ENCODE results near the gene DTX1. TPM values are rescaled to one million over a fixed set of nuclear protein-coding genes. Genes with fewer than 3 reads are reported as not detected.

The DTX1 gene
- total RNA-seq, 1 experiment from 2014 or later: 3.0 TPM

DNA sequence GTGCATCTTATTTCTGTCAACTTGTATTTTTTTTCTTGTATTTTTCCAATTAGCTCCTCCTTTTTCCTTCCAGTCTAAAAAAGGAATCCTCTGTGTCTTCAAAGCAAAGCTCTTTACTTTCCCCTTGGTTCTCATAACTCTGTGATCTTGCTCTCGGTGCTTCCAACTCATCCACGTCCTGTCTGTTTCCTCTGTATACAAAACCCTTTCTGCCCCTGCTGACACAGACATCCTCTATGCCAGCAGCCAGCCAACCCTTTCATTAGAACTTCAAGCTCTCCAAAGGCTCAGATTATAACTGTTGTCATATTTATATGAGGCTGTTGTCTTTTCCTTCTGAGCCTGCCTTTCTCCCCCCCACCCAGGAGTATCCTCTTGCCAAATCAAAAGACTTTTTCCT is 45.8 kb upstream of the DTX1 start:
- no peak overlapping the region for H3T11ph ChIP-seq (ENCODE audit: low read length)
- no peak overlapping the region for H3K56ac ChIP-seq (ENCODE audit: insufficient read length, low read depth, low read length)
- H4K5ac ChIP-seq (ENCODE audit: insufficient read length, low read depth, low read length): no peak overlapping the region
- Mint-ChIP-seq H3K9me3 (peaks cover 8 to 12% of the 10 kb centered on the region in 2 experiments; a peak in 4 of 5 replicates), H3K27me3 (ENCODE audit: low read depth) (peaks cover 34% of the 10 kb centered on the region), H3K27ac (no peak overlapping the region), H3K36me3 (ENCODE audit: insufficient read depth in 1 of 3, low read depth in 3 of 3) (peaks cover 3 to 4% (median 3%) of the 10 kb centered on the region in 3 experiments; a peak in 3 of 7 replicates), H3K4me1 (0 out of 4 replicates have a peak, but pooled peaks cover 0 to 2% of the 10 kb centered on the region in 2 experiments), H3K4me3 (no peak overlapping the region)
- no peak for DNase-seq
- no peak overlapping the region for H2BK15ac ChIP-seq (ENCODE audit: low read depth, low read length)
- no peak overlapping the region for H2BK120ac ChIP-seq (ENCODE audit: low read depth, low read length, poor library complexity, severe bottlenecking)
- no peak overlapping the region for H2AK5ac ChIP-seq (ENCODE audit: insufficient read length, low read length)
- H2BK5ac ChIP-seq (ENCODE audit: insufficient read length, low read length): no peak overlapping the region
- no peaks in the 10 kb centered on the region for H3K23me2 ChIP-seq (ENCODE audit: insufficient read length, low read depth, low read length, poor library complexity, severe bottlenecking)
- no peak overlapping the region for H2AFZ ChIP-seq (ENCODE audit: low read length)
- H3K79me1 ChIP-seq (ENCODE audit: insufficient read depth, low read depth, low read length, poor library complexity, severe bottlenecking): no peaks in the 10 kb centered on the region
- no peaks in the 10 kb centered on the region for H4K20me1 ChIP-seq (ENCODE audit: control insufficient read depth, insufficient read depth, insufficient read length)
- peaks cover 7% of the 10 kb centered on the region for H3K9me3 ChIP-seq (ENCODE audit: control insufficient read depth, low read depth, low read length)
- H2BK20ac ChIP-seq (ENCODE audit: low read depth, low read length, poor library complexity, severe bottlenecking): no peak overlapping the region
- H3K27ac ChIP-seq (ENCODE audit: insufficient read length, low read depth, low read length): no peak overlapping the region
- no peak overlapping the region for H3K18ac ChIP-seq (ENCODE audit: insufficient read length, low read depth, low read length)
- H3K27me3 ChIP-seq (ENCODE audit: insufficient read depth, low read length): no peaks in the 10 kb centered on the region
- H2BK12ac ChIP-seq (ENCODE audit: insufficient read length, low read depth, low read length): no peak overlapping the region
- no peak overlapping the region for H4K8ac ChIP-seq (replicated peaks; ENCODE audit: insufficient read length, low read depth, low read length)
- H4K91ac ChIP-seq (ENCODE audit: insufficient read length, low read depth, low read length): no peak overlapping the region
- H3K23ac ChIP-seq (ENCODE audit: insufficient read length, low read depth, low read length): no peak overlapping the region
- no peak overlapping the region for H3K14ac ChIP-seq (ENCODE audit: insufficient read depth, low read length)
- no peak overlapping the region for H3K9ac ChIP-seq (ENCODE audit: extremely low read depth, insufficient read length, low read length)
- no CpG with 5 or more reads among the region's 2 CpGs for WGBS (ENCODE audit: extremely low coverage, insufficient read length, low lambda C conversion rate)
- no peak overlapping the region for H3K4ac ChIP-seq (ENCODE audit: low read depth, low read length)
- TF ChIP-seq, protein P1, sequence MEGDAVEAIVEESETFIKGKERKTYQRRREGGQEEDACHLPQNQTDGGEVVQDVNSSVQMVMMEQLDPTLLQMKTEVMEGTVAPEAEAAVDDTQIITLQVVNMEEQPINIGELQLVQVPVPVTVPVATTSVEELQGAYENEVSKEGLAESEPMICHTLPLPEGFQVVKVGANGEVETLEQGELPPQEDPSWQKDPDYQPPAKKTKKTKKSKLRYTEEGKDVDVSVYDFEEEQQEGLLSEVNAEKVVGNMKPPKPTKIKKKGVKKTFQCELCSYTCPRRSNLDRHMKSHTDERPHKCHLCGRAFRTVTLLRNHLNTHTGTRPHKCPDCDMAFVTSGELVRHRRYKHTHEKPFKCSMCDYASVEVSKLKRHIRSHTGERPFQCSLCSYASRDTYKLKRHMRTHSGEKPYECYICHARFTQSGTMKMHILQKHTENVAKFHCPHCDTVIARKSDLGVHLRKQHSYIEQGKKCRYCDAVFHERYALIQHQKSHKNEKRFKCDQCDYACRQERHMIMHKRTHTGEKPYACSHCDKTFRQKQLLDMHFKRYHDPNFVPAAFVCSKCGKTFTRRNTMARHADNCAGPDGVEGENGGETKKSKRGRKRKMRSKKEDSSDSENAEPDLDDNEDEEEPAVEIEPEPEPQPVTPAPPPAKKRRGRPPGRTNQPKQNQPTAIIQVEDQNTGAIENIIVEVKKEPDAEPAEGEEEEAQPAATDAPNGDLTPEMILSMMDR (conservative IDR thresholded peaks at IDR 0.05): no peak
- no peaks in the 10 kb centered on the region for H3K4me1 ChIP-seq (ENCODE audit: insufficient read depth, low read length)
- no peak overlapping the region for H3K4me2 ChIP-seq (ENCODE audit: insufficient read depth, insufficient read length, low read length)
- no peaks in the 10 kb centered on the region for H3K79me2 ChIP-seq (ENCODE audit: insufficient read depth, low read length)

Measured in H9 (cell line).